PFSK-1 (cell line): Measurements from ENCODE around the gene TRPM3.

Source experiments
- FOXP2 ChIP-seq: optimal IDR thresholded peaks from 2 replicates; pipeline ENCODE3; 2011; ENCODE audit warnings: borderline replicate concordance, control low read depth, inconsistent platforms; ENCODE audit not compliant: insufficient read depth; ENCODE audit errors: extremely low read length, extremely low read depth
- POLR2AphosphoS5 ChIP-seq: IDR thresholded peaks from 2 replicates; pipeline ENCODE4 v1.6.1; 2012; ENCODE audit warnings: low read depth, mild to moderate bottlenecking, control low read depth, low read length, moderate library complexity
- SIN3A ChIP-seq: IDR thresholded peaks from 2 replicates; pipeline ENCODE4 v1.6.1; 2012; ENCODE audit warnings: mild to moderate bottlenecking, low read length, moderate library complexity, borderline replicate concordance; ENCODE audit not compliant: insufficient read depth
- TAF1 ChIP-seq: IDR thresholded peaks from 2 replicates; pipeline ENCODE4 v1.6.1; 2012; ENCODE audit warnings: low read length, control low read depth, borderline replicate concordance; ENCODE audit not compliant: insufficient read depth
- TF ChIP-seq, protein P1 (sequence below), 2 experiments: IDR thresholded peaks; 2 replicates each; pipeline versions ENCODE4 v1.6.1 to v1.8.0; 2011 to 2012; ENCODE audit warnings: low read depth in 2 of 2, low read length in 2 of 2, control low read depth in 1 of 2, inconsistent platforms in 1 of 2, mild to moderate bottlenecking in 1 of 2, moderate library complexity in 1 of 2; ENCODE audit not compliant: insufficient read depth in 1 of 2

The TRPM3 gene

GRCh38 chr9:70936536-70936935 lies 184.9 kb downstream of the TRPM3 start:
- TF ChIP-seq FOXP2 (no peak), POLR2AphosphoS5 (no peak)

GRCh38 chr9:70935856-70936255 lies 185.6 kb downstream of the TRPM3 start:
- TF ChIP-seq TAF1 (no peak), SIN3A (no peak), POLR2AphosphoS5 (no peak), FOXP2 (no peak)
- TF ChIP-seq, protein P1, sequence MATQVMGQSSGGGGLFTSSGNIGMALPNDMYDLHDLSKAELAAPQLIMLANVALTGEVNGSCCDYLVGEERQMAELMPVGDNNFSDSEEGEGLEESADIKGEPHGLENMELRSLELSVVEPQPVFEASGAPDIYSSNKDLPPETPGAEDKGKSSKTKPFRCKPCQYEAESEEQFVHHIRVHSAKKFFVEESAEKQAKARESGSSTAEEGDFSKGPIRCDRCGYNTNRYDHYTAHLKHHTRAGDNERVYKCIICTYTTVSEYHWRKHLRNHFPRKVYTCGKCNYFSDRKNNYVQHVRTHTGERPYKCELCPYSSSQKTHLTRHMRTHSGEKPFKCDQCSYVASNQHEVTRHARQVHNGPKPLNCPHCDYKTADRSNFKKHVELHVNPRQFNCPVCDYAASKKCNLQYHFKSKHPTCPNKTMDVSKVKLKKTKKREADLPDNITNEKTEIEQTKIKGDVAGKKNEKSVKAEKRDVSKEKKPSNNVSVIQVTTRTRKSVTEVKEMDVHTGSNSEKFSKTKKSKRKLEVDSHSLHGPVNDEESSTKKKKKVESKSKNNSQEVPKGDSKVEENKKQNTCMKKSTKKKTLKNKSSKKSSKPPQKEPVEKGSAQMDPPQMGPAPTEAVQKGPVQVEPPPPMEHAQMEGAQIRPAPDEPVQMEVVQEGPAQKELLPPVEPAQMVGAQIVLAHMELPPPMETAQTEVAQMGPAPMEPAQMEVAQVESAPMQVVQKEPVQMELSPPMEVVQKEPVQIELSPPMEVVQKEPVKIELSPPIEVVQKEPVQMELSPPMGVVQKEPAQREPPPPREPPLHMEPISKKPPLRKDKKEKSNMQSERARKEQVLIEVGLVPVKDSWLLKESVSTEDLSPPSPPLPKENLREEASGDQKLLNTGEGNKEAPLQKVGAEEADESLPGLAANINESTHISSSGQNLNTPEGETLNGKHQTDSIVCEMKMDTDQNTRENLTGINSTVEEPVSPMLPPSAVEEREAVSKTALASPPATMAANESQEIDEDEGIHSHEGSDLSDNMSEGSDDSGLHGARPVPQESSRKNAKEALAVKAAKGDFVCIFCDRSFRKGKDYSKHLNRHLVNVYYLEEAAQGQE (IDR thresholded peaks at IDR 0.05; ENCODE audit: insufficient read depth in 1 of 2, low read depth in 2 of 2, low read length in 2 of 2) = no peak

DNA sequence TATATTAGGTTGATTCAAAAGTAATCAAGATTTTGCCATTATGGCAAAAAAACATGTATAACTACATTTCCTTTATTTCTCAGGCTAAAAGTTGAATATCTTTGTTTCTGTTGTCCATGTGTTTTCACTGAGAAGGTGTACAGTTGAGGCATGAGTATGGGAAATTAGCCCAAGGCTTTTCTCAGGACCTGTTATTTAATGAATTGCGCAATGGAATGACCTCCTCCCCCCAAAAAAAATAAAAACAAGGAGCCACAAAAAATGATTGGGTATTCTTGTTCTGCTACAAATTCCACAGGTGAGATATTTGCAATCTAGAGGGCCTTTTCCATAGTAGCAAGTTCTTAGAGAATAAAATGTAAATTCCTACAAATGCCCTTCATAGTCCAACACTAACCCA lies 186.8 kb downstream of the TRPM3 start:
- TF ChIP-seq TAF1 (no peak), FOXP2 (no peak), POLR2AphosphoS5 (no peak), SIN3A (no peak)
- TF ChIP-seq, protein P1 (IDR thresholded peaks at IDR 0.05; ENCODE audit: insufficient read depth in 1 of 2, low read depth in 2 of 2, low read length in 2 of 2) = no peak

DNA sequence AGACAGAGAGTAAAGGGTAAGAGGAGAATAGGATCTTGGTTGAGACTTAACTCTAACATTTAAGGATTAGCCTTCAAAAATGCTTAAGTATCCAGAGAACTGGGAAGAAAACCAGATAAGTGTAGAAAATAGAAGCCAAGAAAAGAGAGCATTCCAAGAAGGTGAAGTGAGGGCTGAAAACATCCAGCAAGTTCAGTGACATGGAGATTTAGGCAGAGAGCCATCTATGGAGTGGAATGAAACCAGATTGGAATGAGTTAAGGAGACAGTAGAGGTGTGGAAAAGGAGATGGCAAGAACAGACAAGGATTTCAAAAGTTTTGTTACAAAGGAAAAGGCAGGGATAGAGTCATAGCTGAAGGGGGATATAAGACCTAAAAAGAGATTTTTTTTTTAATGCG lies 188.1 kb downstream of the TRPM3 start:
- TF ChIP-seq POLR2AphosphoS5 (no peak), TAF1 (no peak), FOXP2 (no peak), SIN3A (no peak)
- TF ChIP-seq, protein P1 (IDR thresholded peaks at IDR 0.05; ENCODE audit: insufficient read depth in 1 of 2, low read depth in 2 of 2, low read length in 2 of 2) = no peak

DNA sequence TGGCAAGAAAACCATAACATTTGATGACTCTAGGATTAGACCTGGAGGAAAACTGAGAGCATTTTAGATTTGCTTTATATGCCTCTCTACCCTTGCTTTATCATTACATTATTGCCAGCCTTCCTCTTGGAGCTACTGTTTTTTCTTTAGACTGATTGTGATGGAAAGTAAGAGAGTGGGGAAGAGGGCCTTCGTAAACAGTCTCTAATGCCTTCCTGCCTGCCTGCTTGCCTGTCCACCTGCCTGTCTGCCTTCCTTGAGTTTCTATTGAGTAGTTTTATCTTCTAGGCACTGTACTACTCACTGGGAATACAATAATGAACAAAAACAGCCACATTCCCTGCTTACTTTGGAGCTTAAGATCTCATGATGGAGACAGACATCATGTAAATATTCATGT lies 189.3 kb downstream of the TRPM3 start:
- TF ChIP-seq FOXP2 = no peak
- no peak for TF ChIP-seq POLR2AphosphoS5
- TF ChIP-seq, protein P1 (IDR thresholded peaks at IDR 0.05; ENCODE audit: insufficient read depth in 1 of 2, low read depth in 2 of 2, low read length in 2 of 2) = no peak
- TF ChIP-seq SIN3A = no peak
- TF ChIP-seq TAF1 = no peak
